CD4-positive, alpha-beta T cell (primary cell): ENCODE data around the gene CAB39L. TPM values are rescaled to one million over a fixed set of nuclear protein-coding genes. Genes with fewer than 3 reads are reported as not detected.

Experiments used
- ATAC-seq: fragments of 200-7000 bp; cut with Tn5 transposase; one replicate; pipeline ENCODE4 v1.10.0; 2022; ENCODE audit warnings: mild to moderate bottlenecking; ENCODE audit not compliant: poor library complexity
- CTCF ChIA-PET: fragments of 350-600 bp; sonication (Branson Sonifier 250); formaldehyde crosslinking; loops from one replicate; lab custom pipeline; 2021; ENCODE audit warnings: antibody characterized with exemption, inconsistent platforms; lab: Charles Lee
- POLR2A ChIA-PET: fragments of 350-600 bp; sonication (Branson Sonifier 250); formaldehyde crosslinking; loops from one replicate; lab custom pipeline; 2021; ENCODE audit warnings: antibody characterized with exemption, inconsistent platforms; lab: Charles Lee
- DNase-seq, 14 experiments: peaks; one replicate each; pipeline ENCODE4 v3.0.0-alpha.2; 2013 to 2020; ENCODE audit warnings: mixed read lengths in 2 of 14
- H3K27ac ChIP-seq, 2 donors: one replicate each; pipeline versions ENCODE4 v1.5.1 to v1.7.0; 2013; ENCODE audit warnings: low read length in 2 of 2, low read depth in 1 of 2, mild to moderate bottlenecking in 1 of 2
- H3K27me3 ChIP-seq, 2 experiments: 1 replicate in 1 of 2; 2 replicates in 1 of 2; pipeline versions ENCODE4 v1.6.1 to v1.7.0; 2013; ENCODE audit warnings: low read length in 2 of 2, control low read depth in 1 of 2, mild to moderate bottlenecking in 1 of 2, moderate library complexity in 1 of 2; ENCODE audit not compliant: insufficient read depth in 2 of 2, control insufficient read depth in 1 of 2
- H3K36me3 ChIP-seq: one replicate; pipeline ENCODE4 v1.6.1; 2013; ENCODE audit warnings: low read length, control low read depth; ENCODE audit not compliant: insufficient read depth
- H3K4me1 ChIP-seq: one replicate; pipeline ENCODE4 v1.6.1; 2013; ENCODE audit warnings: low read length, control low read depth; ENCODE audit not compliant: insufficient read depth
- H3K4me3 ChIP-seq: one replicate; pipeline ENCODE4 v1.5.1; 2013; ENCODE audit warnings: mild to moderate bottlenecking, low read length, moderate library complexity
- H3K9me3 ChIP-seq, 2 experiments: 1 replicate in 1 of 2; 2 replicates in 1 of 2; pipeline versions ENCODE4 v1.6.1 to v1.7.0; 2013; ENCODE audit warnings: low read length in 2 of 2, mild to moderate bottlenecking in 2 of 2, control low read depth in 1 of 2, moderate library complexity in 1 of 2; ENCODE audit not compliant: control insufficient read depth in 1 of 2, insufficient read depth in 1 of 2
- H3K27ac Mint-ChIP-seq: one replicate; pipeline ENCODE4 v1.8.0; 2020; ENCODE audit warnings: mixed read lengths
- H3K27me3 Mint-ChIP-seq: one replicate; pipeline ENCODE4 v1.8.0; 2021; ENCODE audit warnings: mixed read lengths
- H3K36me3 Mint-ChIP-seq: one replicate; pipeline ENCODE4 v1.8.0; 2021; ENCODE audit warnings: low read depth, mixed read lengths
- H3K4me1 Mint-ChIP-seq: one replicate; pipeline ENCODE4 v1.8.0; 2021; ENCODE audit warnings: low read depth, mixed read lengths
- H3K4me3 Mint-ChIP-seq: one replicate; pipeline ENCODE4 v1.8.0; 2020; ENCODE audit warnings: mild to moderate bottlenecking, mixed read lengths
- H3K9me3 Mint-ChIP-seq: one replicate; pipeline ENCODE4 v1.8.0; 2020; ENCODE audit warnings: mixed read lengths
- CTCF ChIP-seq: fragments of 200-600 bp; IDR thresholded peaks from one replicate; pipeline ENCODE4 v1.8.0; 2022; ENCODE audit warnings: antibody characterized with exemption, mild to moderate bottlenecking
- intact Hi-C, 2 experiments: fragments of 100-400 bp; cut with DNase I in 1 of 2; cut with micrococcal nuclease in 1 of 2; formaldehyde crosslinking; loops; one replicate each; pipeline versions ENCODE4 v1.15.1 to v1.9.0; 2023 to 2025; cut with DNase I, micrococcal nuclease
- total RNA-seq, 174 experiments: library from RNA in 2 of 174; stranded (reverse) in 2 of 174; gene quantifications; one replicate each; pipeline ENCODE4 v1.2.3 and lab custom pipeline; 2021 to 2026

CAB39L gene
- total RNA-seq, 2 experiments from 2014 or later: 1.9 to 2.5 TPM

- intact Hi-C loops: loop anchor here in 1 of 2 experiments (5.0 to 10.0 kb wide), 3 partner anchors 132 to 1770 kb away; partner anchors contain the start of gene PHF11
- no peaks in the 10 kb centered on the region for H3K27me3 Mint-ChIP-seq
- Histone ChIP-seq H3K4me1 (peaks cover 11% of the 10 kb centered on the region), H3K27ac (no peak overlapping the region), H3K27me3 (no peaks in the 10 kb centered on the region), H3K9me3 (no peaks in the 10 kb centered on the region), H3K4me3 (no peak overlapping the region), H3K36me3 (no peaks in the 10 kb centered on the region)
- ChIA-PET CTCF (no interaction called here), POLR2A (no interaction called here)
- TF ChIP-seq CTCF: no peak
- no peak overlapping the region for H3K27ac Mint-ChIP-seq
- no peak for ATAC-seq
- H3K4me3 Mint-ChIP-seq: no peak overlapping the region
- H3K4me1 Mint-ChIP-seq: peaks cover 14% of the 10 kb centered on the region
- no peak for DNase-seq
- H3K9me3 Mint-ChIP-seq: no peaks in the 10 kb centered on the region
- H3K36me3 Mint-ChIP-seq: peaks cover 4% of the 10 kb centered on the region
These were observed 138.8 kb downstream of the CAB39L start for GRCh38 chr13:49304763-49305700.

- peaks cover 14% of the 10 kb centered on the region for H3K4me1 Mint-ChIP-seq
- Histone ChIP-seq H3K9me3 (no peaks in the 10 kb centered on the region), H3K4me3 (no peak overlapping the region), H3K4me1 (peaks cover 11% of the 10 kb centered on the region), H3K27me3 (no peaks in the 10 kb centered on the region), H3K36me3 (no peaks in the 10 kb centered on the region), H3K27ac (no peak overlapping the region)
- H3K4me3 Mint-ChIP-seq: no peak overlapping the region
- ChIA-PET POLR2A (no interaction called here), CTCF (no interaction called here)
- no peak overlapping the region for H3K27ac Mint-ChIP-seq
- no peak for TF ChIP-seq CTCF
- no peaks in the 10 kb centered on the region for H3K36me3 Mint-ChIP-seq
- no peaks in the 10 kb centered on the region for H3K9me3 Mint-ChIP-seq
- H3K27me3 Mint-ChIP-seq: no peaks in the 10 kb centered on the region
- ATAC-seq (no peak), DNase-seq (no peak)
- intact Hi-C loops: loop anchor here in 1 of 2 experiments (5.0 to 10.0 kb wide), 3 partner anchors 133 to 1770 kb away; partner anchors contain the start of gene PHF11
These were observed 139.5 kb downstream of the CAB39L start for GRCh38 chr13:49304356-49304755.

GRCh38 chr13:49303533-49304252 lies 140.2 kb downstream of the CAB39L start:
- no peak for TF ChIP-seq CTCF
- ChIA-PET POLR2A (no interaction called here), CTCF (no interaction called here)
- Histone ChIP-seq H3K36me3 (no peaks in the 10 kb centered on the region), H3K27me3 (no peaks in the 10 kb centered on the region), H3K4me1 (peaks cover 11% of the 10 kb centered on the region), H3K27ac (no peak overlapping the region), H3K4me3 (no peak overlapping the region), H3K9me3 (no peaks in the 10 kb centered on the region)
- Mint-ChIP-seq H3K36me3 (no peaks in the 10 kb centered on the region), H3K9me3 (no peaks in the 10 kb centered on the region), H3K27me3 (no peaks in the 10 kb centered on the region), H3K4me3 (no peak overlapping the region), H3K27ac (no peak overlapping the region), H3K4me1 (peaks cover 14% of the 10 kb centered on the region)
- intact Hi-C loops: loop anchor here in 1 of 2 experiments (5.0 to 10.0 kb wide), 3 partner anchors 134 to 1771 kb away; partner anchors contain the start of gene PHF11
- DNase-seq (no peak), ATAC-seq (no peak)
